K562 (cell line): ENCODE measurements around the gene CLCNKA. TPM values are rescaled to one million over a fixed set of nuclear protein-coding genes. Genes with fewer than 3 reads are reported as not detected.

Source experiments
- CCNT2 ChIP-seq: IDR thresholded peaks from 2 replicates; pipeline ENCODE4 v1.6.1; 2011; ENCODE audit warnings: borderline replicate concordance, low read depth, mild to moderate bottlenecking, moderate library complexity, mixed read lengths, low read length; ENCODE audit not compliant: insufficient read length; ENCODE audit errors: extremely low read depth
- CXXC5 ChIP-seq: fragments of 250-450 bp; sonication (Bioruptor Pico); IDR thresholded peaks from 2 replicates; pipeline ENCODE4 v1.8.0; 2022; ENCODE audit warnings: inconsistent platforms, mild to moderate bottlenecking, moderate library complexity
- FIP1L1 ChIP-seq: fragments of 200-400 bp; formaldehyde crosslinking; IDR thresholded peaks from 2 replicates; pipeline ENCODE4 v1.6.1; 2018; ENCODE audit warnings: mild to moderate bottlenecking, low read depth, low read length; ENCODE audit not compliant: poor library complexity, severe bottlenecking
- FOXP1 ChIP-seq: sonication (generic); formaldehyde crosslinking; IDR thresholded peaks from 2 replicates; pipeline ENCODE4 v1.8.0; 2022; ENCODE audit warnings: mild to moderate bottlenecking, missing genetic modification reagents
- HMGN3 ChIP-seq: IDR thresholded peaks from 2 replicates; pipeline ENCODE4 v1.6.1; 2011; ENCODE audit warnings: borderline replicate concordance, low read depth, mild to moderate bottlenecking, mixed read lengths, low read length; ENCODE audit not compliant: insufficient read length; ENCODE audit errors: extremely low read depth
- HNRNPK ChIP-seq: fragments of 200-400 bp; formaldehyde crosslinking; IDR thresholded peaks from one replicate; pipeline ENCODE4 v1.6.1; 2018; ENCODE audit warnings: mild to moderate bottlenecking, low read depth, low read length; ENCODE audit not compliant: poor library complexity, severe bottlenecking
- RBFOX2 ChIP-seq: fragments of 200-400 bp; formaldehyde crosslinking; IDR thresholded peaks from 2 replicates; pipeline ENCODE4 v1.6.1; 2017; ENCODE audit warnings: low read depth, mild to moderate bottlenecking, low read length, moderate library complexity
- RBM39 ChIP-seq: fragments of 200-400 bp; formaldehyde crosslinking; optimal IDR thresholded peaks from 2 replicates; pipeline ENCODE3; 2018; ENCODE audit warnings: low read depth, low read length
- TEAD1 ChIP-seq, 2 experiments: fragments of 450-650 bp in 1 of 2; sonication (generic) in 1 of 2; formaldehyde crosslinking; IDR thresholded peaks; 2 replicates each; pipeline versions ENCODE4 v1.4.0 to v1.8.0; 2020 to 2022; ENCODE audit warnings: mild to moderate bottlenecking in 2 of 2, missing genetic modification reagents in 1 of 2
- ZNF12 ChIP-seq: sonication (generic); formaldehyde crosslinking; IDR thresholded peaks from 2 replicates; pipeline ENCODE4 v1.4.0; 2020; ENCODE audit warnings: mild to moderate bottlenecking, missing genetic modification reagents
- ZNF584 ChIP-seq: fragments of 200-800 bp; sonication (Bioruptor generic); IDR thresholded peaks from 2 replicates; pipeline ENCODE4 v1.6.1; 2016; ENCODE audit warnings: low read depth, mild to moderate bottlenecking, missing genetic modification characterization, missing compliant biosample characterization
- polyA plus RNA-seq, 8 experiments: library from polyadenylated mRNA; depleted of rRNA in 4 of 8; stranded (reverse) in 5 of 8; unstranded in 3 of 8; fragments of >200 nt; fragmentation: Nextera tagmentation in 2 of 8; fragmentation: Illumina TruSeq in 1 of 8; extraction: Ambion mirVana in 2 of 8; extraction: Trizol in 1 of 8; gene quantifications; 2 replicates each; pipeline versions ENCODE4 v1.2.1 to v1.2.3, GENCODE V29; 2011 to 2014; ENCODE audit warnings: inconsistent platforms in 1 of 8, missing spikeins in 1 of 8
- total RNA-seq, 7 experiments: library from RNA; depleted of rRNA in 6 of 7; stranded (reverse); fragments of >200 nt in 6 of 7; fragmentation: Illumina TruSeq in 2 of 7; extraction: Trizol in 2 of 7; gene quantifications; 2 replicates each; pipeline versions ENCODE4 v1.2.1 to v1.2.3, GENCODE V29; 2011 to 2021; ENCODE audit warnings: low replicate concordance in 1 of 7

The CLCNKA gene
- total and polyA plus RNA-seq, 9 of the 15 experiments (the other 6 are each of a cell fraction or from before 2014, with no cell fraction given): 0.03 to 0.37 (median 0.10) TPM; not detected in 3

DNA sequence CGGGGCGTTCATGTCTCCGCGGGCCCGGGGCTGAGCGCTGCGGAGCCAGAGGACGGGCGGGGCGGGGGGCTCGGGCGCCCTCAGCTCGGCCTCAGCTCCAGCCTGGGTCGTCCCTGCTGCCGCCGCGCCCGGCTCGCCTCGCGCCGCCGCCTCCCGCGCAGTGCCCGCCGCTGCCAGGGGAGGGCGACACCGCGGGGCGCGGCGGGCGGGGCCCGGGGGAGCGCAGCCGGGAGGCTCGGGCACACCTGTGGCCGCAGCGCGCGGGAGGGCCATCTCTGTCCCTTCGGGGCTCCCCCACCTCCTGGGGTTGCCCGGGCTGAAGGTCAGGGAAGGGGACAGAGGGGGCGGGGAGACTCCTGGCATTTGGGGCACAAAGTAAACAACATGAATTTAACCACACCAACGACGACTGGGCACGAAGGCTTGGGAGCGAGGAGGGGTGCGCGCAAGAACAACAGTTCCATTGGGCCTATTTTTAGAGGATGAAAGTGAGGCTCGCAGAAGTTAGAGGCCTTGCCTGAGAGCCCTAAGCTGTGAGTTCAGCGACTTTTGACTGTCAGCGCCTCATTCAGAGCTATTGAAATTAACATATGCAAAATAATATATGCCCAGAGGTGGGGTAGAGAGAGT is 51.8 kb downstream of the CLCNKA start, which contains the start of gene FAM131C (continued):
- TF ChIP-seq RBM39 (no peak), HMGN3 (peak; percentile 42), CXXC5 (peak; percentile 60), TEAD1 (CRISPR knock-in tag; IDR thresholded peaks at IDR 0.05) (0 out of 4 replicates have a peak, but pooled peaks of 1 of the 2 experiments have one; percentile 28), HNRNPK (peak; percentile 31), RBFOX2 (peak; percentile 58), FOXP1 (CRISPR knock-in tag) (0 out of 2 replicates have a peak, but pooled peaks have one; percentile 63), FIP1L1 (peak; percentile 82), ZNF12 (CRISPR knock-in tag) (no peak), ZNF584 (no peak), CCNT2 (peak; percentile 42)
